ENCODE data around the gene C11orf65.

Gene C11orf65

DNA sequence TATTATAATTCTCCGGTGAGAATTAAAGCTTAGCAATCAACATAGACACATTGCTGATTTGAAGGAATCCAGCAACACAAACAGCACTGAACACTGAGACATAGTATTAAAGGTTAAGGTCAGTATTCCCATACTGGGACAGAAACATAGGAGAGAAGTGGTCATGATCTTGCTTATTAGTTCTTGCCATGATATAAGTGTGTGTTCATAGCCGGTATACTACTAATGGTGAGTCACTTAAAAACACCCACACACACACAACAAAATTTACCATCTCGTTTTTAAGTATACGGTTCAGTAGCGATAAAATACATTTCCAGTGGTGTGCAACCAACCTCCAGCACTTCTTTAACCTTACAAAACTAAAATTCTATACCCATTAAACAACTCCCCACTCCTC is 96.3 kb downstream of the C11orf65 start:
- no peak for DNase-seq (ENCODE audit: low read depth, low spot score)

DNA sequence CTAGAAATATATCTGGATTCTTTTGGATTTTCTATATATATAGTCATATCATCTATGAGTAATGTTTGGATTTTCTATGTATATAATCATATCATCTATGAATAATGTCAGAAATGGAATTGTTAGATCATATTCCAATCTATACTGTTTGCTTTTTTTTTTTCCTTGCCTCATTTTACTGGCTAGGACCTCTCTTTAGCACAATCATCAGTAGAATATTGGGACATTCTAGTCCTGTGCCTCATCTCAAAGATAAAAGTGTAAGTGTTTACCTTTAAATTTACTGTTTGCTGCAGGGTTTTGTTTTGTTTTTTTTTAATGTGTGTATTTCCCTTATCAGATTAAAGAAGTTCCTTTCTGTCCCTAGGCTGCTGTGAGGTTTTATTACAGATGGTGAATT is 97.0 kb downstream of the C11orf65 start:
- no peak for DNase-seq (ENCODE audit: low read depth, low spot score)

DNA sequence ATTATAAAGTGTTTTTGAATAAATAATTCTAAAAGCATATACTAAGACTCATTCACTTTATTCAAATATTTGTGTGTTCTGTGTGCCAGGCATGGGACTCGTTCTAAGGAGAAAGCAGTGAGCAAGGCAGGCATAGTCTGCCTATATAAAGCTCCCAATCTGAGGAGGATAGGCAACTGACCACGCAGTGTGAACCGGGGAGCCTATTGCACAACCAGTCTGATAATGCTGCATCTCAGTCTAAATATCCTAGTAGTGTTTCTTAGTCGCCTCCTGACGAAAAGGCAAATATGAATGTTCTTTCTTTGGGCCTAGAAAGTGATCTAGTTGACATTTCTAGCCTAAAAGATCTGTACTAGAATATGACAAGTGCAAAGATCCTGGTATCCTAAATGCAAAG is 98.3 kb downstream of the C11orf65 start:
- no peak for DNase-seq (ENCODE audit: low read depth, low spot score)

DNA sequence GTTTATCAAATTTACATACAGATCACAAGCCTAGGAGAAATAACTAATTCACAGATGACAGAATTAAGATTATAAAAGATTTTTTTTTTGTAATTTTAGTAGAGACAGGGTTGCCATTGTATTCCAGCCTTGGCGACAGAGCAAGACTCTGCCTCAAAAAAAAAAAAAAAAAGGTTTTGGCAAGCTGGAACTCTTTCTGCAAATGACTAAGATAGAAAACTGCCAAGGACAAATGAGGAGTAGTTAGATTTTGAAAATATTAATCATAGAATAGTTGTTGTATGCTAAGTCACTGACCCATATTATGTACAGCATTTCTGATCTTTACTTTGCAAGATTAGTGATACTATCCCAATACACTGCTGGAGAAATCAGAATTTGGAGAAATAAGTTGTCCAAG is 99.2 kb downstream of the C11orf65 start:
- DNase-seq (ENCODE audit: low read depth, low spot score): no peak

DNA sequence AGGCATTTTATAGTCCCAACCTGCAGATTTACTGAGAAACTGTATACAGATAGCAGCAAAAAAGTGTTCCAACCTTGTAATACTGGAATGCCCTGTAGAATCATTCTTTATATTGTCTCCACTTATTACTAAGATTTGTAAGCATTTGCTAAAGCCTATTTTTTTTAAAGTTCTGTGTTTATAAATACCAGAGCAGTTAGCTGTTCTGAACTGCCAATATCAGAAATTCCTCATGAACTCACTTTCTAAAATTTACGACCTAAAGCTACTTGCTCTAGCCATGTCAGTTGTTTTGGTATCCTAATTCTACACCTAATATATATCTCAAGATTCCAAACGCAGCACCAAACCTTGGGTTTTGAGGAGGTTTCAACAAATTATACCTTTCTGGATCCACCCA is 103.2 kb downstream of the C11orf65 start:
- no peak for DNase-seq (ENCODE audit: low read depth, low spot score)

DNA sequence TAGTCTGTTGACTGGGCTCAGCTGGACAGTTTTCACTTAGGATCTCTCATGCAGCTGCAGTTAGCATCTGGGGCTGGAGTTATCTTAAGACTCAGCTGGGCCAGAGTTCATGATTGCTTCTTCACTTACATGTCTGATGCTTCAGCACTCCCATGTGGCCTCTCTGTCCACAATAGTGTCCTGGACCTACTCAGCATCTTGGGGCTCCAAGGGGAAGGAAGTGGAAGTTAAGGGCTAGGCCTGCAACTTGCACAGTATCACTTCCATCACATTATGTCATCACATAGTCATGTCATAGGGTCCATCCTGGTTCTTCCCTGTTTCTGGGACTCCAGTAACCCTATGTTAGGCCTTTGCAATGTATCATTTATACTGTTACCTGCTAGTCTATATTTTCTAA is 115.9 kb downstream of the C11orf65 start:
- no peak for DNase-seq (ENCODE audit: low read depth, low spot score)

DNA sequence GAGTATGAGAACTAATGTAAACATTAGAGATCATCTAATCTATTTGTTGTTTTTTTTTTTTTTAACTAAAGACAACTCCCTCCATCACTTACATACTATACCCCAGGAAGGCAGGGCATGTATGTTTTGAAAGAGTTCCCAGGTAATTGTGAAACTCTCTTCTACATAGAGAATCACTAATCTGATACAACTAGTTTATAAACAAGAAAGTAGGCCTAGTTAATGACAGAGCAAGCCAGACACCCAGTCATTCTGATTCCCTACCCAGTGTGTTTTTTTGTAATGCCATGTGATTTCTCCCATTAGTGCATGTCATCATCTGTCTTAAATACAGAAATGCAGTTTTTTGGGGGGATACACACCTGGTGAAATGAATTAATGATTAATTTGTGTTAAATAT is 120.9 kb downstream of the C11orf65 start:
- DNase-seq (ENCODE audit: low read depth, low spot score): no peak

DNA sequence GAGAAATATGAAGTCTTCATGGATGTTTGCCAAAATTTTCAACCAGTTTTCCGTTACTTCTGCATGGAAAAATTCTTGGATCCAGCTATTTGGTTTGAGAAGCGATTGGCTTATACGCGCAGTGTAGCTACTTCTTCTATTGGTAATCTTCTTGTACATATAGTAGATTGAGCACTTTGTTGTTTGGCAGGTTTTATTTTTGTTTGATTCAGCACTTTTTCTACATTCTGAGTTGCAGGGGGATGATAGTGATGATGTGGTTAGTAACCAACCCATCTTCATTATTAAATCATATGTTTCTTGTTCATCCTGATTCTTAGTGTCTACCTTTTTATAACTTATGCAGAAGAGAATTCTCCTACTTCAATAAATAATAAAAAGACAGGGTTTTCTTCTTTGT is 121.6 kb downstream of the C11orf65 start:
- no peak for DNase-seq (ENCODE audit: low read depth, low spot score)

DNA sequence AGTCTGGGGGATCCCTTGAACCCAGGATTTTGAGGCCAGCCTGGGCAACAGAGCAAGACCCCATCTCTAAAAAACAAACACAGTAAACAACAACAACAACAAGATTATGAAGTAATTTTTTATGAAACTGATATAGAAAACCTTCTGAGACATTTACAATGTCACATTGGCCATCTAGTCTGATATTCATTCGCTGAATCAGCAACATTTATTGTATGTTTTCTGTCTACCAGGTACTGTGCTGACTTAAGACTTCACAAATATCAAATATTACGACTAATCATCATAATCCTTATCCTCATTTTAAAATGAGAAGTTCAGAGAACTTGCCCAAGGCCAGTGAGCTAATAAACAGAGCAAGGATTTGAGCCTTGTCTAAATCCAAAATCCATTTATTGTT is 123.6 kb downstream of the C11orf65 start:
- no peak for DNase-seq (ENCODE audit: low read depth, low spot score)

DNA sequence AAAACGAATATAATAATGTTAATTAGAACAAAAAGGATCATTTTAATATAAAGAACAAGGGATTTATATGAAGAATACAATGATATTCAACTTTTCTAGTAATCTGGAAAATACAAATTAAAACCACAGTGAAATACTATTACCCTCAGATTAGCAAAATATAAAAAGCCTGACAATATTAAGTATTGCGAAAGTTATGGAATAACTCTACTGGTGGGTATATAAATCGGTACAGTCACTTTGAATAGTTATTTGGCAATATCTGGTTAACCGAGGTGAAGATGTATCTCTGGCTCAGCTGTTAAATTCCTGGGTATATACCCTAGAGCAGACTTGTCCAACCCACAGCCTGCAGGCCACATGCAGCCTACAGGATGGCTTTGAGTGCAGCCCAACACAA is 125.7 kb downstream of the C11orf65 start:
- no peak for DNase-seq (ENCODE audit: low read depth, low spot score)

DNA sequence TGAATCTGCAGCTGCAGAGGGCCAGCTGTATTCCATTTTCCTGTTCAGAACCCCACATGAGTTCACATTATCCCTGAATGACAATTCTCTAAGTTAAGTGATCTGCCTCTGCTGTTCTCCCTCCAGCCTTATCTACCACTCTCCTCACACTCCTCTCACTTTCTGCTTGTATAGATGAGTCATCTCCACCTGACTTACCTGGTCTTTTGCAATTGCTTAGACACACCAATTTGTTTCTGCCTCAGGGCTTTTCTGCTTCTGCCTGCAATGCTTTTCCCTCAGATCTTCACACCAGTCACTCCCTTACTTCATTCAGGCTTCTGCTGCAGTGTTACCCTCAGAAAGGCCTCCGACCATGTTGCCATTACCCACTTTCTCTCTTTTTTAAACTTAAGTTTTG is 126.4 kb downstream of the C11orf65 start:
- DNase-seq (ENCODE audit: low read depth, low spot score): peak; percentile 20

DNA sequence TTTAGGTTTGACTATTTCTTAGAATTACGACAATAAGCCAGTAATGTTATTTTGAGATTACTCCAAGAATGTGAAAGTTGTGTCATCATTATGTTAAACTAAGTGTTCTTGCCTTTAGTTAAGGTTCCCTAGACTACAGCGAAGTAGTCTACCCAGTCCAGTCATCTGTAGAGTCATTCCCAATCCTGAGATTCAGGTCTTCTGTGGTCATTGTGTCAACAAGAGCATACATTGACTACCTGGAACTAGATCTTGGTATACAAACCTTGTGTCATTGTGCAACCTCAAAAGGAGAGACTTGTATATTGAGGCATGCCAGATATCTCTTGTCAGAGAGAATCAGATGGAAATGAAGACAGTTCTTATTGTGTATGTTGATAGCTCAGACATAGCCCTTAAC is 128.6 kb downstream of the C11orf65 start:
- DNase-seq (ENCODE audit: low read depth, low spot score): no peak

DNA sequence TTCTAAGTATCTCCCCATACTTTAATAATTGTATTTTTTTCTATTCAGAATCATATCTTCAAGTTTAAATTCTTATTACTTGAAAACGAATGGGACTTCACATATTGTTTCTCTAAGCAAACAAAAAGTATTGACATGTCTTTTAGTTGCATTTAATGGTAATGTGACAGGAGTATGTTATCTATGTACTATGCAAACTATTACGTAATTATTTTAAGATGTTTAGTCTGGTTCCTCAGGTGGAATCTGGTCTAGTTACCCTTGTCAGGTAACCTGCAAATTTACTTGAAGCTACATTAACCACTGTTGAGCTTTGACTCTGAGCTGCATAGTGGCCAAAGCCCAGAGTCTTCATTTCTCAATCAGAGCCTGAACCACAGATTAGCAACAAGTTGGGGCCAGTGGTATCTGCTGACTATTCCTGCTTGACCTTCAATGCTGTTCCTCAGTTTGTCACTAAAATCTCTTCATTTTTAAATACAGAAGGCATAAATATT is 133.9 kb downstream of the C11orf65 start:
- DNase-seq (ENCODE audit: low read depth, low spot score): no peak

Measured in iPS DF 19.7 (cell line).